Stomach (tissue), 9 donors: ENCODE data around the gene TMEM51. TPM values are rescaled to one million over a fixed set of nuclear protein-coding genes. Genes with fewer than 3 reads are reported as not detected.
A peak's percentile ranks its signal among the peaks of the same experiment; 100 is the strongest.
"Not testable (repeated sequence)": the region's sequence is repeated elsewhere in the genome, so short reads cannot be mapped to it uniquely, and the experiment has no call there.

Experiments
- DNase-seq, 2 donors: peaks; one replicate each; pipeline versions ENCODE4 v3.0.0 to v3.0.0-alpha.2; 2013 to 2019
- H3K27ac ChIP-seq, 5 donors: fragments of 200-600 bp in 4 of 5; sonication (generic) in 4 of 5; one replicate each; pipeline ENCODE4 v1.5.1; 2013 to 2019; ENCODE audit warnings: mild to moderate bottlenecking in 1 of 5, moderate library complexity in 1 of 5
- H3K27me3 ChIP-seq, 3 donors: fragments of 200-600 bp; sonication (generic); one replicate each; pipeline ENCODE4 v1.5.1; 2017 to 2019; ENCODE audit warnings: mixed run types in 1 of 3
- H3K36me3 ChIP-seq, 4 donors: fragments of 200-600 bp; sonication (generic); 1 replicate in 3 of 4; 2 replicates in 1 of 4; pipeline ENCODE4 v1.5.1; 2016 to 2019
- H3K4me1 ChIP-seq, 4 donors: fragments of 200-600 bp; sonication (generic); one replicate each; pipeline ENCODE4 v1.5.1; 2016 to 2019
- H3K4me3 ChIP-seq, 4 donors: fragments of 200-600 bp; sonication (generic) in 3 of 4; one replicate each; pipeline ENCODE4 v1.5.1; 2016 to 2019; ENCODE audit warnings: mild to moderate bottlenecking in 1 of 4
- H3K9me3 ChIP-seq, 4 donors: fragments of 200-600 bp; sonication (generic); one replicate each; pipeline ENCODE4 v1.5.1; 2016 to 2019
- CTCF ChIP-seq, 7 experiments: fragments of 450-650 bp in 4 of 7; fragments of 200-600 bp in 3 of 7; sonication (generic) in 3 of 7; IDR thresholded peaks; one replicate each; pipeline ENCODE4 v1.5.1; 2016 to 2019; ENCODE audit warnings: antibody characterized with exemption in 7 of 7, control low read depth in 2 of 7, mild to moderate bottlenecking in 1 of 7
- EP300 ChIP-seq: sonication (generic); formaldehyde crosslinking; IDR thresholded peaks from one replicate; pipeline ENCODE4 v1.6.1; 2017; ENCODE audit warnings: antibody characterized with exemption
- POLR2A ChIP-seq, 4 donors: fragments of 450-650 bp; IDR thresholded peaks; one replicate each; pipeline ENCODE4 v1.6.1; 2016; ENCODE audit warnings: antibody characterized with exemption in 4 of 4, control low read depth in 2 of 4, mild to moderate bottlenecking in 1 of 4, moderate library complexity in 1 of 4
- POLR2AphosphoS5 ChIP-seq, 3 donors: sonication (generic); formaldehyde crosslinking; IDR thresholded peaks; one replicate each; pipeline ENCODE4 v1.6.1; 2016; ENCODE audit warnings: antibody characterized with exemption in 3 of 3
- WGBS, 5 donors: extraction: QIAGEN DNeasy Blood & Tissue Kit in 3 of 5; methylation state at CpG; one replicate each; pipeline versions ENCODE4 v1.1.5 to v1.1.7; 2013 to 2018; 5-methylcytosine and 5-hydroxymethylcytosine counted together
- intact Hi-C: fragments of 100-400 bp; cut with DNase I; formaldehyde crosslinking; loops from one replicate; pipeline ENCODE4 v1.15.1; 2023; ENCODE audit warnings: low total_unique reads
- polyA plus RNA-seq, 3 donors: library from polyadenylated mRNA; stranded (reverse); fragments of 200-250 nt; gene quantifications; one replicate each; pipeline ENCODE4 v1.2.3, GENCODE V29; 2013
- total RNA-seq, 5 donors: library from RNA; depleted of rRNA; stranded (reverse); fragments of >200 nt; gene quantifications; one replicate each; pipeline versions ENCODE4 v1.1.0 to v1.2.3, GENCODE V29; 2014 to 2016
- donor health status: healthy with polysubstance abuse.
- donor health status: Bipolar disorder and iron deficiency.
- donor health status: healthy.

TMEM51 gene
- total and polyA plus RNA-seq, 8 donors, result 1.2 to 32.2 (median 15.1) TPM

GRCh38 chr1:15172405-15173259, 19.1 kb downstream of the TMEM51 start:
- H3K27me3 ChIP-seq, result no peaks in the 10 kb centered on the region
- no peak for DNase-seq
- no peaks in the 10 kb centered on the region for H3K9me3 ChIP-seq
- H3K4me1 ChIP-seq, result peaks cover 63 to 92% (median 81%) of the 10 kb centered on the region in 4 donors
- TF ChIP-seq POLR2AphosphoS5 (IDR thresholded peaks at IDR 0.05) (no peak), CTCF (IDR thresholded peaks at IDR 0.05) (no peak), EP300 (no peak), POLR2A (IDR thresholded peaks at IDR 0.05) (no peak)
- WGBS, 5 donors, result 48 to 57% (median 53%) methylated on average over 16 of the region's 16 CpGs
- intact Hi-C loops, result no loop called here
- peak overlapping the region; percentile 55 to 74 (median 62) for H3K27ac ChIP-seq
- no peaks in the 10 kb centered on the region for H3K36me3 ChIP-seq
- H3K4me3 ChIP-seq, result no peak overlapping the region

- WGBS, 5 donors, result 31 to 54% (median 39%) methylated on average over 11 of the region's 11 CpGs
- Histone ChIP-seq H3K4me1 (peaks cover 63 to 92% (median 84%) of the 10 kb centered on the region in 4 donors), H3K4me3 (no peak overlapping the region), H3K27me3 (no peaks in the 10 kb centered on the region), H3K9me3 (no peaks in the 10 kb centered on the region), H3K27ac (peak overlapping the region; percentile 46 to 74 (median 62)), H3K36me3 (no peaks in the 10 kb centered on the region)
- intact Hi-C loops, result no loop called here
- peak in 1 of 3 donors; percentile 24 for TF ChIP-seq POLR2AphosphoS5 (IDR thresholded peaks at IDR 0.05)
- no peak for TF ChIP-seq EP300
- DNase-seq, result peak; percentile 59 to 66
Measured at GRCh38 chr1:15173863-15174614, 20.5 kb downstream of the TMEM51 start.

- H3K4me3 ChIP-seq, result no peak overlapping the region
- no peak for TF ChIP-seq EP300
- no peak for TF ChIP-seq CTCF (IDR thresholded peaks at IDR 0.05)
- no peak for TF ChIP-seq POLR2A (IDR thresholded peaks at IDR 0.05)
- no peak for TF ChIP-seq POLR2AphosphoS5 (IDR thresholded peaks at IDR 0.05)
- no peaks in the 10 kb centered on the region for H3K9me3 ChIP-seq
- 16 to 25% (median 17%) methylated on average over 3 of the region's 3 CpGs for WGBS, 5 donors
- peak overlapping the region in 4 of 5 donors; percentile 58 to 74 (median 66) for H3K27ac ChIP-seq
- intact Hi-C loops, result no loop called here
- H3K36me3 ChIP-seq, result no peaks in the 10 kb centered on the region
- DNase-seq, result no peak
- no peaks in the 10 kb centered on the region for H3K27me3 ChIP-seq
- H3K4me1 ChIP-seq, result peaks cover 69 to 93% (median 86%) of the 10 kb centered on the region in 4 donors
Measured at GRCh38 chr1:15174615-15174983, 21.1 kb downstream of the TMEM51 start.

GRCh38 chr1:15175324-15176094, 22.0 kb downstream of the TMEM51 start:
- WGBS, 5 donors, result 77 to 88% (median 83%) methylated on average over 6 of the region's 6 CpGs
- Histone ChIP-seq H3K27ac (peak overlapping the region in 4 of 5 donors; percentile 26 to 83 (median 40)), H3K4me1 (peaks cover 74 to 94% (median 90%) of the 10 kb centered on the region in 4 donors)
- DNase-seq, H3K4me3 ChIP-seq, H3K9me3 ChIP-seq, H3K27me3 ChIP-seq, H3K36me3 ChIP-seq, intact Hi-C loops: not testable (repeated sequence)

- TF ChIP-seq CTCF (IDR thresholded peaks at IDR 0.05), result no peak
- no peak for TF ChIP-seq EP300
- no peak for TF ChIP-seq POLR2A (IDR thresholded peaks at IDR 0.05)
- TF ChIP-seq POLR2AphosphoS5 (IDR thresholded peaks at IDR 0.05), result no peak
- Histone ChIP-seq H3K27ac (peak overlapping the region; percentile 26 to 83 (median 36)), H3K4me1 (peaks cover 73 to 93% (median 90%) of the 10 kb centered on the region in 4 donors), H3K4me3 (no peak overlapping the region), H3K9me3 (no peaks in the 10 kb centered on the region), H3K27me3 (no peaks in the 10 kb centered on the region), H3K36me3 (no peaks in the 10 kb centered on the region)
- DNase-seq, result no peak
- whole genome bisulfite sequencing, 5 donors, result 55 to 76% (median 70%) methylated on average over 7 of the region's 7 CpGs
- intact Hi-C loops, result no loop called here
Measured at GRCh38 chr1:15176120-15176519, 22.6 kb downstream of the TMEM51 start.
